NCI-H2029 treated with DMSO at 0.1 percent for 48 hours (cell line): ENCODE results near the gene CHSY1.

Experiments
- DNase-seq: peaks from one replicate; lab custom pipeline; 2025; lab: John Stamatoyannopoulos, UW

CHSY1 gene

DNA sequence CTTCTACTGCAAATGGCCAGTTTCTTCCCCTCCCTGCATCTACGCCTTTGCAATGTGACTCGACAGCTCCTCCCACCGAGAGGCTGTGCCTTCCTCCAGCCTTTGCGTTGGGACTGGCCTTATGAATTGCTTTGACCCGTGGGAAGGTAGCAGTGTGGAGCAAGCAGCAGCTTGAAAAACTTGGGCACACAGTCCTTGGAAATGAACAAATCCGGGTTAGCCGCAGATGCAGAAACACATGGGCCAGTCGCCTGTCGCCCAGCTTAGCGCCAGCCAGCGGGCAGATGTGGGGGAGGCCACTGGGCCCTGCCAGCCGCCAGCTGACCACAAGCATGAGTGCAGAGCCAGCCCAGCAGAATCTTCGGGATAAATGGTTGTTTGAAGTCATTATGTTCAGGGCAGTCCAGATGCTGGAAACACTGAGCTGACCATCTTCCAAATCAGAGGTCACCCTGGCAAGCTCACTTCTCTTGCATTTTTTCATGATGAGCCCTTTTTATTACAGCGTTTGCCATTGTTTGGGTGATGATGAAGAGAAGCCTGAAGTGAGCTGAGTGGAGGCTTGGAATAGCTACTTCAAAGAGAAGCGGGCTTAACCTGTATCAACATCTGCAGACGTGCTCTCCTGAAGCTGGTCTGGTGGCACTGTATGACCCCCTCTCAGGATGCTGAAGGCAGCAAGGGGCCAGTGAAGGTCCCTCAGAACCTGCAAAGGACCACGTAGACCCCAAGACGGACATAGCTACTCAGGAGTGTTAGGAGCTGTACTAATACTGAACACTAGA lies 15.7 kb upstream of the CHSY1 start:
- DNase-seq = no peak

DNA sequence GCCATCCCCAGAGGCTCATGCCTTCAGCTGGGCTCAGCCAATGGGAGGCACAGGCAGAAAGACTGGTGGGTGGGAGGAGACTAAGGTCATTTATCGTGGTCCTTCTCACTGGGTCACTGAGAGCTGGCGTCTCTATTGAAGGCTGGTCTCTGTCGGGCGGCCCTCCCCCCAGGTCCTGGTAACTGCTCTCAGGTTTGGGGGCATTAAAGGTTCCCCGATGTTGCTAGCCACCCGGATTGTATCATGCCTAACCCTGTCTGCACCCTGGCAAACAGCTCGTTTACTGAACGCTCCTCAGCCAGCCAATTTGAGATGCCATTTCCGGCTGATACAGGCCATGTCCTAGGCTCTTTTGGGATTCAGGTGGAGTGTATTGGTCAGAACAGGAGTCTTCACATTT lies 14.9 kb upstream of the CHSY1 start:
- DNase-seq = no peak

DNA sequence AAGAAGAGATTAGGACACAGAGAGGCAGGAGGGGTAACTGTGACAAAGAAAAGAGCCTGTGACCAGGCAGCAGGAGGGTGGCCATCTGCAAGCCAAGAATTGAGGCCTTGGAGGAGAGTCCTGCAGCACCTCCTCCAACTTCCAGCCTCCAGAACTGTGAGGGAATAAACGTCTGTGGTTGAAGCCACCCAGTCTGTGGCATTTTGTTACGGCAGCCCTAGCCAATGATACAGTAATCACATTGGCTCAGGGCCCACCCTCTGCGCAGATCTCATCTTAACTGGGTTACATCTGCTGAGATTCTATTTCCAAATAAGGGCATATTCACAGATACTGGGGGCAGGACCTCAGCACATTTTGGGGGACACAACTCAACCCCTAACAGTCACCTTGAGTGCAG lies 14.2 kb upstream of the CHSY1 start:
- DNase-seq = no peak

DNA sequence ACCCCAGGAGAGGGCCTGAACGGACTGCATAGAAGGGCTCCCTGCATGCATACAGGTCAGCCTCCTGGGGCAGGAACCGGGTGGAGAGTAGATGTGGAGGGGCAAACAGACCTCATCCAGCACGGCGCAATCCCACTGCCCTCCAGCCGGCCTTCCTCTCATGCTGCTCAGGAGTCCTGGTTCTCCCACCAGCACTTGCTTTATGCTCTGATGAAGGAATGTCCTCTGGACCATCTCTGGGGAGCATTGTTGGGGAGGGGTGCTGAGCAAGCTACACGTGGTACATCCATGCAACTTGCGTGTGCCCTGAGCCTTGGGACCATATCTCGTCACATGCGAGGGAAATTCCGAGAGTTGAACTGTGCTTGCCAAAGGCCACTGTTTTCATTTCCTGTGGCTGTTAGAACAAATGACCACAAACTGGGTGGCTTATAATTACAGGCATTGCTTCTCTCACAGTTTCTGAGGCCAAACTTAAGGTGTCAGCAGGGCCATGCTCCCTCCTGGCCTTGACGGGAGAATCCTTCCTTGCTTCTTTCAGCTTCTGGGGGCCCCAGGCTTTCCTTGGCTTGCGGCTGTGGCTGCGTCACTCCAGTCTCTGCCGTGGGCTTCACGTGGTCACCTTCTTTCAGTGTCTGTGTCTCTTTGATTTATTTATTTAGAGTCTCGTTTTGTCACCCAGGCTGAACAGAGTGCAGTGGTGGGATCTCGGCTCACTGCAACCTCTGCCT lies 13.2 kb upstream of the CHSY1 start:
- DNase-seq = no peak

DNA sequence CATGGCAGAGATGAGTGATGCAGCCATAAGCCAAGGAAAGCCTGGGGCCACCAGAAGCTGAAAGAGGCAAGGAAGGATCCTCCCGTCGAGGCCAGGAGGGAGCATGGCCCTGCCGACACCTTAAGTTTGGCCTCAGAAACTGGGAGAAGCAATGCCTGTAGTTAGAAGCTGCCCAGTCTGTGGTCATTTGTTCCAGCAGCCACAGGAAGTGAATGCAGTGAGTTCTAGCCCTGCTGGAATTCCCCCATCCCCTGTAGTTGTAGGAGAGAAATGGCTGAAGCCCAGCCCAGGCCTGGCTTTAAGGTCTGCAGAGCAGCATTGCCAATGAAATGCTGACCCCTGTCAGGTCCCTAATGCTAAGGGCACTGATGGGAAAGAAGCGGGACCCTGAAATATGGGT lies 12.2 kb upstream of the CHSY1 start:
- DNase-seq = no peak

DNA sequence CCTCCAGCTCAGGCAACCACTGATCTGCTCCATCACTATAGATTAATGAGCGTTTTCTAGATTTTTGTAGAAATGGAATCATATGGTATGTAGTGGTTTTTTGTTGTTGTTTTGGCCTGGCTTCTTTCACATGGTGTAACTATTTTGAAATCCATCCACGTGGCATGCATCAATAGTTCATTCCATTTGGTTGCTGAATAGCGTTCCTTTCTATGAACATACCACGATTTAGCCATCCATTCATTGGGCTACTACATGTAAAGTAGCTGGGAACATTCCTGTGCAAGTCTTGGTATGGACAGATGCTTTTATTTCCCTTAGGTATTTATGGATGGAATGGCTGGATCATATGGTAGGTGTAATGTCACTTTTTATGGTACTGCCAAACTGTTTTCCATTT lies 10.7 kb upstream of the CHSY1 start:
- no peak for DNase-seq

DNA sequence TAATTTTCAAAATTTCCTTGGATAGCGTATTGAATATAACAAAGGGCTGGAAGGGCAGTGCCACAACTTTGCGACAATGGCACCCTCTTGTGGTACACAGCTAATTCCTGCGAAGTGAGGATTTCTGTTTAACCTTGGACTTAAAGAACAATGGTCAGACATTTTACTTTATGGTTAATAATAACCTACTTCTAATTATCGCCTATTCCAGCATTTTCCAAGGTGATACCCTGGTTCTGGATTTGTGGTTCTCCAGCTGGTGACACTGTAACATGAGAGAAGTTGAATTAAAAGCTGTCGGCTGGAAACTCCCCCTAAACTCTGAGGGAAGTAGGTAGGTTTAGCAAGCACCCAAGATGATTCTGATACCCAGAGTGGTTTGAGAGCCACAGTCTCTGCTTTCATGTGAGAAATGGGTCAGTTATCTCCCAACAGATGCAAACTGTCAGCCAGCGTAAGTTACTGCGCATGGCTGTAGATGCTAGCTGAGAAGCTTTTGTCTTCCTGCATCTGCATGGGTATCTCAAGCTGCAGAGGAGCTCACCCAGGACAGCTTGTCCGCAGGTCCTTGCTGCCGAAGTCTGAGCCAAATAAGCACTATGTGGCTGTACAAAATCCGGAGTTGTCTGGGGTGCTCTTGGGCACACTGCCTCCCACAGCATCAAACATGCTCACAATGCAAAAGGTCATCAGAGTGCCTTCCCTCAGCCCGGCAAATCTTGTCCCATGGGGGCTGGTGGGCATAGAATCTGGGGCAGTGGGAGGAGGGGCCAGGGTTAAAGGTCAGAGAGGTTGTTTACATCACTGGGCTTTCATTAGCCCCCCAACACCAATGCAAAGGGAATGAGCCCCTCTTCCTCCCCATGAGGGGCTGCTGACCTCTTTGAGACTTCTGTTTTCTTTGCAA lies 6.6 kb upstream of the CHSY1 start:
- no peak for DNase-seq

DNA sequence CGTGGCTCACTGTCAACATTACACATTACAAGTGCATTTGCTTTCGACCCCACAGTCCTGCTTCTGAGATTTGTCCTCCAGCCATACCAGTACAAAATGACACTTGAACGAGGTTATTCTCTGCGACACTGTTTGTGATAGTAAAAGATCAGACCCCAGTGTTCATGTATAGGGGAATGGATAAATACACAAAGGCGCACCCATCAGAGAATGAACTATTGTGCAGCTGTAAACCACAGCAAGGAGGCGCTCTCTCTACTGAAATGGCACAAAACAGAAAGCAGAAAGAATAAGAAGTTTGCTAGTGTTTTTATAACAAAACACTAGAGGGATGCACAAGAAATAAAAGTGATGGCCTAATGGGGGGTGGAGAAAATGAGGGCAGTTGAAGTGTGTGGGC lies 4.9 kb upstream of the CHSY1 start:
- no peak for DNase-seq

DNA sequence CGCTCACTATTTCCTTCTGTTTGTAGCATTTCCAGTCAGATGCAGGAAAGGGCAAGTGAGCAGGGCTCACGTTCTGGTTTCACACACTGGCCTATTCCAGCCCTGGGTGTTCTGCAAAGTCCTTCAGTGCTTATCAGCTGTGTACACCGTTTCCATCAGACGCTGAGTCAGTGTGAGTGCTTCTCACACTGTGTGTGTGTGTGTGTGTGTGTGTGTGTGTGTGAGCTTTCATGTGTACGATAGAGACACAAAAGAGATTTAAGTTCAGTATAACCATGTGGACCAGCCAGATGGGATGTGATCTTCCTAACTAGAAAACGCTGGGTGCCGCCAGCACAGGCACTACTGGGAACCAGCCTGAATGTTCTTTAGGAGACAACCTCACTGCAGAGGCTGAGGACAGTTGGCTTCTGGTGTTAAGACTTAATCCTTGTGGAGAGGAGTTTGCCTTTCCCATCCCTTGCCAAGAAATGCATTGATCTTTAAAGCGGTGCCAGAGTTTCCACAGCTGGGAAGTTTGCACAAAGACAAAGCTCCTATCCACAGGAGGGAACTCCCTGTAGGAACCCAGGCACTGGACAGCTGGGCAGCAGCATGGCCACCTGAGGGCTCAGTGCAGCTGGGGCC lies 3.9 kb upstream of the CHSY1 start:
- no peak for DNase-seq

DNA sequence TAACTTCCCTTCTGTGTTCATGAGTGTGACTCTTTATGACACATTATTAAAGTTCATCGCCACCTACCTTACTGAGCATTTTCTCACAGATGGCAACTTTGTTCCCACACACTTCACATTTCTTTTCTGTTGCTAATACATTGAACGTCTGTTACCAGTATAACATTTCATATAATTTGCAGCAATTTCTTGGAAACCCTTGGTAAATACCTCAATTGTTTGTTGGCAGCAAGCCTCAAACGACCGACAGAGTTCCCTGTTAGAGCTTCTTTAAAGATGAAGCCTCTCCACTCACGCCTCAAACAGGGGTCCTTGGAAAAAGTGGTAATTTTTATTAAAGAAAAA lies 3.2 kb upstream of the CHSY1 start:
- no peak for DNase-seq

DNA sequence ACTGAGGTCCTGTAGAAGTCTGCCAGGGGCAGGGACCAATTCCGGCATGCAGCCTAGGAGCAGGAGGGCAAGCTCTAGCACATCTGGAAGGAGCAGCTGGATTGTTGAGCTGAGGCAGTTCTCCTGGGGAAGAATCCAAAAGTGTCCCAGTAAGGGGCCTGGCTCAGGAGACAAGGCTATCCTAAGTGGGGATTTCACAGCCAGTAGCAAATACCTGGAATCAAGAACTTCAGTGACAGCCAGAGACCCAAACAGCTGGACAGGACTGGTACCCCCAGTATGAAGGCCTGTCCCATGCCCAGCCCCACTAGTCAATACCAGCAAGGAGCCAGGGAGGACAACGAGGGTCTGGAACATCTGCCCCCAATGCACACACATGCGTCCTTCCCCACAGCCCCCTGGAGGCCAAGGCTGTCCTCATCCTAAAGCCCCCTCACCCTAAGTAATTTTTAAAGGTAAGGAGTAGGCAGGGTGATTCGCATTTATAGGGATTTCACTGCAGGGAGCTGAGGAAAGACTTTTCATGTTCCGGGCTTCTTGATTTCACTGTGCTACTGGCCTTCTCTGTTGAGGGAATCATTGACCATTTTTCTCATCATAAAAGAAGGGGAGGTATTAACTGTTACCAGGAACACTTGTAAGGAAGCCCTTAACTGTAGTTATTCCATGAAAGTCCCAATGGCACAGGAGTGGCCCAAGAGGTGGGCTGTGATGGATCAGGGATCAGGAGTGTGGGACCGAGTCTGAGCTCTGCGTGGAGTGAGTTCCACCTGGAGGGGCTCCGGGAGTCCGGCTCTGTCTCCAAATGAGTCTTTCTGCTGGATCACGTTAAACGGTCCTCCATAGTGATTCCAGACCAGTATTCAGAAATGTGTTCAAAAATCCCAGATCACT lies 2.6 kb upstream of the CHSY1 start:
- no peak for DNase-seq

DNA sequence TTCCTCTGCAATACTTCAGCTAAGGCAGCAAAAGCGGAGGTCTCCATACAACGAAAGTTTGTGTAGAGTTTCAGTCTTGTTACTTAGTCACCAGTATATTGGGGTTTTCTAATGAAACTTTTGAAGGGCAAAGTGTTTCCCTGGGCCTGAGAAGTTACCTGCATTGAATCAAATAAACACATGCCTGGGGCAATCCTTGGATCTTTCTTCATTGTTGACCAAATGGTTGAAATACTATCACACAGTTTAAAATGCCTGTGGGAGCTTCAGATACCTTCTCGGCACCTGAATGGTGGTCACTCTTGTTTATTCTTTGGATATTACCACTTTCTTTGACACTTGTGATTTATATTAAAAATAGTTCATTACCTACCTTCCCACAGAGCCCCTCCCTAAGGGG lies 988 bp upstream of the CHSY1 start:
- no peak for DNase-seq

DNA sequence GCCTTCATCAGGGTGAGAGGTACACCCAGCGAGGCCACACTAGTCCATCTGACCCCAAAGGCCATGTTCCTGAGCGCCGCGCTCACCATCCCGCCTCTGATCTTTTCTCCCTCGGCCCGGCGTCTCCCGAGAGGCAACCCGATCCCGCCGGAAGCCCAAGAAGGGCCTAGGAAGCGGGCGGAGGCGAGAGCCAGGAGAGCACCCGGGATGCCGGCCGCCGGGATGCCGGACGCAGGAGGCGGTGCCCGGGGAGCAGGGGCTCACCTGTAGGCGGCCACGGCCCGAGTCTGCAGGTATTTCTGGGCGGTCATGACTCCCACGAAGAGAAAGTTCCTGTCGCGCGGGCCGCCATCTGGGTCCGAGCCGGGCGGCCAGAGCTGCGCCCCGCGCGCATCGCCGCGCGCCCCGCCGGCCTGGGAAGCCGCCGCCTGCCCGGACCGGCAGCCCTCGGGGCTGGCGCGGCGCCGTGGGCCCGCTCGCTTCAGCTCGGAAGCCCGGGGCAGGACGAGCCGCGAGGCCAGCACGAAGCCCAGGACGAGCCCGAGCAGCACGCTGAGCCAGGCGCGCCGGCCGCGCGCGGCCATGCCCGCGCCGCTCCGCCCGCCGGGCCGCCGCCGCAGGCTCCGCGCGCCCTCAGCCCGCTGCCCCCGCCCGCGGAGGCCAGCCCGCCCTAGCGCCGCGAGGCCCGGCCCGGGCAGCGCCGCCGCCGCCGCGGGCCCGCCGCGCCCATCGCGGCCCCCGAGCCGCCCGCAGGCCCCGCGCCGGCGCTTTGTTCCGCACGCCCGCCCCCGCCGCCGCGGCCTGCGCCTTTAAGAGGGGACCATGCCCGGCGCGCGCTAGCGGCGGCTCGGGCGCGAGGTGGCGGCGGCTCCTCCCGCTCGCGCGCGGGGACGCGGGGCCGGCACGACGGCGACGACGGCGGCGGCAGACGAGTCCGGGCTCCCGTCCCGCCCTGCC lies 697 bp downstream of the CHSY1 start:
- DNase-seq = no peak

DNA sequence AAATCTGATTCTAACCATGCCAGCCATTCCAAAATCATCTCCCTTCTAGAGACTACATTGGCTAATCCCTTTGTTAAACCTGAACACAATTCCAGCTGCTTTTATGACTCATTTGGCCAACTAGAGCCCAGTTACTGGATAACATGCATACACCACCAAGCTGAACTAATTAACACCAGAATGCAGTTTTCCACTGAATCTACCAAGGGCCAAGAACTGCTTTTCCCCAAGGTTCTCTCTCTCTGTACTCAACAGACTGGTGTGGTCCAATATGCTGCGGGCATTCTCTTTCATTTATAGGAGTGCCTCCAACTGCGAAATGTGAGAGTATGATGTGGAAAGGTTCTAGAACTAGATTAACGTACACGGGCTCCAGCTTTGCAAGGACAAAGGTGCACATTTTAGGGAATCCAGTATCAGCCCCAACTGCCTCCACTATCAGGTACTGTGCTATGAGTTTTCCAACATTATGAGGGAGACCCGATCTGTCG lies 1.5 kb downstream of the CHSY1 start:
- DNase-seq = no peak

DNA sequence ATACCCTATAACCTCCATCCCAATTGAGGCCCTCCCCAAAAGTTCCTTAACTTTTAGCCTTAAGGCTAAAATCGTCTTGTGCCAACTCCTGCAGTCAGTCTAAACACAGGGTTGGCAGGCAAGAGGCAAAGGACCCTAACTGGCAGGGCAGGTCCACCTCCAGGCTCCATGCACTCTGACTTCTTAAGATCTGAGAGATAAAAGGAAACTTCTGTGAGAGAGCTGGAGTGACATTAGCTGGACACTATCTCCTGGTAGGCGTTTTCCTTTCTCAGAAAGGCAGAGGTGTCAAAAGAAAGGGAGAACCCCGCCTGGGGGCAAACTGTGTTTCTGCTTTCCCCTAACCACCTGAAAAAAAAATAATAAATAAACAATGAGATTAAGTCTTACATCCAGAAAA lies 3.6 kb downstream of the CHSY1 start:
- no peak for DNase-seq

DNA sequence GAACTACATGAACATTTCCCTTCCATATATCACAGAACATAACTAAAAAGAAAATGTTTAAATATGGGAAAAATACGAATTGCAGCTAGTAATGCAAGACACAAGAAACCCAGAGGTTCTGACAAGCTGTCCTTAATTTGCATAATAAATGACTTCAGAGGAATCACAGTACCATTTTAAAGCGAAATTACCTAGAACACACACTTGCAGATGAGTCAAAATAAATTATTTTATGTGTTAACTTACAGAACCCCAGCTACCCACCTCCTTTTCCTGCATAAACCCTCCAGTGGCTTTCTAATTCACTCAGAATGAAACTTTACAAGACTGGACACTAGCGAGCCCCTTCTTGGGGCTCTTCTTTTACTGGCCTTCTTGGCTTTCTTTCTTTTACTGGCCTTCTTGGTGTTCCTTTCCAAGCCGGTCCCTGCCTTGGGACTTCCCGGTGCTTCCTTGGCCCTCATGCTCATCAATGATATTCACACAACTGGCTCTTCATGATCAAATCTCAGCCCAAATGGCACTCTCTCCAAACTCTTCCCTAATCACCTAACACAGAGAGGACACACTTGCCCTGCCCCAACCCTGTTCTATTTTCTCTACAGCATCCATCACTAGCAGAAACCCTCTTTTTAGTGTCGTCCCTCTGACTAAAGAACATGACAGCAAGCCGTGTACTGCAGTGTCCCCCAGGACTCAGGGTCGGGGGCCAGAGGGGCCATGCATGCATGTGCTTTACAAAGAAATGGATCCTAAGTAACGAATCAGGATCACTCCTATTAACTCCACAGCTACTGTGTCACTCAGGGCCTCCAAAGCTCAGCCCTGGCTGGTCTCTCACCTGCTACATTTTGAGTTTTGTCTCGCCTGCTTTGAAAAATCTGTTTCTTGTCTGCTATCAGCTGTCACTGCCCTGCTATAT lies 4.8 kb downstream of the CHSY1 start:
- no peak for DNase-seq

DNA sequence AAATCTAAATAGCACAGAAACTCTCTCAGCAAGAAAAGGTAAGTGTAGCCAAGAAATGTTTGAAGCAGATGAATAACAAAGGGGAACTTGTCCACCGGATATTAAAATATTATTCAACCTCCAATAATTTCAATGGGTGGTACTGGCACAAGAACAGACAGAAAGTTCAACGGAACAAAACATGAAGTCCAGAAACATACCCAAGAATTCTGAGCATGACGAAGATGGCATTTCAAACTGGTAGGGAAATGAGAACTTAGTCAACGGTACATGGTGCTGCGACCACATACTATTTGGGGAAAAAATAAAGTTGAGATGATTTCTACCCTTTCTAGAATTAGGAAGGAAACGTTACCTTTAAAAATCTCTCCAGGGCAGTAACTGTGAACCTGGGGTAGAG lies 5.5 kb downstream of the CHSY1 start:
- DNase-seq = no peak

DNA sequence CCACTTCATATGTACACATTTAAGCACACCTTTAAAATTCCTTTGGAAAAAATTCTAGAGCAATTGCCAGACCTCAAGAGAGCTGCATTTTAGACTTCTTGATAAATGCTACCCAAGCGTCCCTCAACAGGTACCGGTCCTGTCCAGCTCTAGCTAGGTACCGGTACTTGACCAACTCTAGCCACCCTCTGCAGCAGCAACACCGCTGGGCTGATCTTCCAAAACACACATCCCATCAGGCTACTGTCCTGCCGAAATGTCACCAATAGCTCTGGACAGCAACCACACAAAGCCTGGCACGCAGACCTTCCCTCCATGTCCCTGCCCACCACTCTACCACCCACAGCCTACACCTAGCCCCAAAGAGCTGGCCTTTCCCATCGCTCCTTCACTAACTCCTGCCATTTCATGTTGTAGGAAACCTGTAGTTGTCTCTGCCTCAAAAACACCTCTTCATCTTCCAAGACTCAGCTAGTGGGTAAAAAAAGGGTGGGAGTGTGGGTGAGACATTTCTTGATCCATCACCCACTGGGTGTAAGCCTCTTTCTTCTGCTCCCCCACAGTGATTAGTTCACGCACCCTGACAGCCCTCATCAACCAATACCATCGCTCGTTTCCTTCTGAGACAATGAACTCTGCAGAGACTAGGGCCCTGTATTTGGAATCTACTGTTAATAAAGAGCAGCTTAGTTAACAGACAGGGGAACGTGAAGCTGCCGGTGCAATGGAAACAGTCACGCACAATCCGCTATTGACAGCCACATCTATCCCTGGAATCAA lies 6.8 kb downstream of the CHSY1 start:
- no peak for DNase-seq
